ENCODE data around the gene CD59.

Gene CD59

GRCh38 chr11:33667819-33668467 lies 68.3 kb downstream of the CD59 start:
- no peaks in the 10 kb centered on the region for H3K9me3 ChIP-seq (ENCODE audit: low read length)
- no peak overlapping the region for H3K4me3 ChIP-seq (ENCODE audit: low read depth, low read length, poor library complexity, severe bottlenecking)
- no peak overlapping the region for H3K27ac ChIP-seq (ENCODE audit: low read depth, low read length, poor library complexity, severe bottlenecking)
- no peaks in the 10 kb centered on the region for H3K27me3 ChIP-seq (ENCODE audit: insufficient read depth, low read length)
- H2AFZ ChIP-seq (ENCODE audit: low read length) = no peak overlapping the region
- H3F3A ChIP-seq (ENCODE audit: insufficient read depth, low read length) = no peaks in the 10 kb centered on the region
- H3K79me2 ChIP-seq (ENCODE audit: insufficient read depth, low read length) = no peaks in the 10 kb centered on the region
- TF ChIP-seq EZH2 (IDR thresholded peaks at IDR 0.05; ENCODE audit: borderline replicate concordance, low read length) = no peak
- TF ChIP-seq CTCF (IDR thresholded peaks at IDR 0.05; ENCODE audit: low read length) = no peak
- H4K20me1 ChIP-seq (ENCODE audit: insufficient read depth, low read length) = no peaks in the 10 kb centered on the region
- no peak overlapping the region for H3K9ac ChIP-seq (ENCODE audit: low read length)
- H3K9me2 ChIP-seq (ENCODE audit: low read depth, low read length) = no peaks in the 10 kb centered on the region
- H3K36me3 ChIP-seq (ENCODE audit: insufficient read depth, low read length) = no peaks in the 10 kb centered on the region
- no peak overlapping the region for H3K4me2 ChIP-seq (ENCODE audit: low read length)
- H3K4me1 ChIP-seq (ENCODE audit: insufficient read depth, low read length, severe bottlenecking) = no peaks in the 10 kb centered on the region

- H3K9ac ChIP-seq (ENCODE audit: low read length) = no peak overlapping the region
- H2AFZ ChIP-seq (ENCODE audit: low read length) = no peak overlapping the region
- H3K4me1 ChIP-seq (ENCODE audit: insufficient read depth, low read length, severe bottlenecking) = no peaks in the 10 kb centered on the region
- no peaks in the 10 kb centered on the region for H3K79me2 ChIP-seq (ENCODE audit: insufficient read depth, low read length)
- no peak overlapping the region for H3K27ac ChIP-seq (ENCODE audit: low read depth, low read length, poor library complexity, severe bottlenecking)
- H3K9me2 ChIP-seq (ENCODE audit: low read depth, low read length) = no peaks in the 10 kb centered on the region
- no peaks in the 10 kb centered on the region for H4K20me1 ChIP-seq (ENCODE audit: insufficient read depth, low read length)
- H3K4me3 ChIP-seq (ENCODE audit: low read depth, low read length, poor library complexity, severe bottlenecking) = no peak overlapping the region
- no peaks in the 10 kb centered on the region for H3K9me3 ChIP-seq (ENCODE audit: low read length)
- H3K36me3 ChIP-seq (ENCODE audit: insufficient read depth, low read length) = no peaks in the 10 kb centered on the region
- no peaks in the 10 kb centered on the region for H3K27me3 ChIP-seq (ENCODE audit: insufficient read depth, low read length)
- TF ChIP-seq CTCF (IDR thresholded peaks at IDR 0.05; ENCODE audit: low read length) (no peak), EZH2 (IDR thresholded peaks at IDR 0.05; ENCODE audit: borderline replicate concordance, low read length) (no peak)
- H3K4me2 ChIP-seq (ENCODE audit: low read length) = no peak overlapping the region
- H3F3A ChIP-seq (ENCODE audit: insufficient read depth, low read length) = no peaks in the 10 kb centered on the region
Observed at GRCh38 chr11:33665350-33666106, 70.7 kb downstream of the CD59 start.

- TF ChIP-seq CTCF (IDR thresholded peaks at IDR 0.05; ENCODE audit: low read length) (no peak), EZH2 (IDR thresholded peaks at IDR 0.05; ENCODE audit: borderline replicate concordance, low read length) (no peak)
- Histone ChIP-seq H3K36me3 (ENCODE audit: insufficient read depth, low read length) (no peaks in the 10 kb centered on the region), H3K9ac (ENCODE audit: low read length) (no peak overlapping the region), H4K20me1 (ENCODE audit: insufficient read depth, low read length) (no peaks in the 10 kb centered on the region), H3K27me3 (ENCODE audit: insufficient read depth, low read length) (no peaks in the 10 kb centered on the region), H3K9me3 (ENCODE audit: low read length) (no peaks in the 10 kb centered on the region), H3F3A (ENCODE audit: insufficient read depth, low read length) (no peaks in the 10 kb centered on the region), H3K4me2 (ENCODE audit: low read length) (no peak overlapping the region), H3K9me2 (ENCODE audit: low read depth, low read length) (no peaks in the 10 kb centered on the region), H3K4me1 (ENCODE audit: insufficient read depth, low read length, severe bottlenecking) (no peaks in the 10 kb centered on the region), H2AFZ (ENCODE audit: low read length) (no peak overlapping the region), H3K79me2 (ENCODE audit: insufficient read depth, low read length) (no peaks in the 10 kb centered on the region), H3K27ac (ENCODE audit: low read depth, low read length, poor library complexity, severe bottlenecking) (no peak overlapping the region), H3K4me3 (ENCODE audit: low read depth, low read length, poor library complexity, severe bottlenecking) (no peak overlapping the region)
Observed at GRCh38 chr11:33664827-33665226, 71.4 kb downstream of the CD59 start.
